Effector memory CD8-positive, alpha-beta T cell (primary cell): ENCODE data around the gene CAB39L.
A peak's percentile ranks its signal among the peaks of the same experiment; 100 is the strongest.
"Not testable (repeated sequence)": the region's sequence is repeated elsewhere in the genome, so short reads cannot be mapped to it uniquely, and the experiment has no call there.

Source experiments
- ATAC-seq: fragments of 150-1000 bp; cut with Tn5 transposase; replicated peaks from 2 replicates; pipeline ENCODE4 v1.10.0; 2021; ENCODE audit warnings: mild to moderate bottlenecking, moderate library complexity
- DNase-seq, 3 experiments: peaks; one replicate each; pipeline ENCODE4 v3.0.0; 2021
- H3K27ac Mint-ChIP-seq, 2 donors: one replicate each; pipeline ENCODE4 v1.8.0; 2022; ENCODE audit warnings: mild to moderate bottlenecking in 2 of 2, mixed read lengths in 2 of 2, moderate library complexity in 2 of 2
- H3K27me3 Mint-ChIP-seq, 2 donors: one replicate each; pipeline ENCODE4 v1.8.0; 2022; ENCODE audit warnings: mixed read lengths in 2 of 2
- H3K36me3 Mint-ChIP-seq: one replicate; pipeline ENCODE4 v1.8.0; 2022; ENCODE audit warnings: mild to moderate bottlenecking, moderate library complexity, mixed read lengths; ENCODE audit not compliant: insufficient read depth
- H3K4me1 Mint-ChIP-seq, 2 donors: one replicate each; pipeline ENCODE4 v1.8.0; 2022; ENCODE audit warnings: low read depth in 2 of 2, mixed read lengths in 2 of 2
- H3K4me3 Mint-ChIP-seq, 2 donors: one replicate each; pipeline ENCODE4 v1.8.0; 2022; ENCODE audit warnings: mild to moderate bottlenecking in 2 of 2, mixed read lengths in 2 of 2, moderate library complexity in 2 of 2
- H3K9me3 Mint-ChIP-seq, 2 donors: one replicate each; pipeline ENCODE4 v1.8.0; 2022; ENCODE audit warnings: mixed read lengths in 2 of 2

CAB39L gene

GRCh38 chr13:49303533-49304252 is 140.2 kb downstream of the CAB39L start:
- peaks cover 6% of the 10 kb centered on the region for H3K36me3 Mint-ChIP-seq
- no peak overlapping the region for H3K27ac Mint-ChIP-seq
- no peak overlapping the region for H3K4me3 Mint-ChIP-seq
- no peaks in the 10 kb centered on the region for H3K9me3 Mint-ChIP-seq
- no peak for DNase-seq
- no peak for ATAC-seq
- peaks cover 5 to 12% of the 10 kb centered on the region in 2 donors for H3K4me1 Mint-ChIP-seq
- H3K27me3 Mint-ChIP-seq, result no peaks in the 10 kb centered on the region

GRCh38 chr13:49302817-49303216 is 141.0 kb downstream of the CAB39L start:
- DNase-seq, result no peak
- peaks cover 5 to 12% of the 10 kb centered on the region in 2 donors for H3K4me1 Mint-ChIP-seq
- no peaks in the 10 kb centered on the region for H3K27me3 Mint-ChIP-seq
- H3K27ac Mint-ChIP-seq, result peak overlapping the region in 1 of 2 donors; percentile 3
- no peaks in the 10 kb centered on the region for H3K9me3 Mint-ChIP-seq
- H3K36me3 Mint-ChIP-seq, result peaks cover 6% of the 10 kb centered on the region
- ATAC-seq, result no peak
- no peak overlapping the region for H3K4me3 Mint-ChIP-seq

- Mint-ChIP-seq H3K27ac (peak overlapping the region in 1 of 2 donors; percentile 65), H3K4me3 (peak overlapping the region; percentile 78 to 86), H3K4me1 (peaks cover 5 to 12% of the 10 kb centered on the region in 2 donors), H3K27me3 (no peaks in the 10 kb centered on the region), H3K36me3 (peaks cover 3% of the 10 kb centered on the region), H3K9me3 (no peaks in the 10 kb centered on the region)
- no peak for ATAC-seq
- DNase-seq, result no peak
Measured at GRCh38 chr13:49302222-49302621, 141.6 kb downstream of the CAB39L start.

GRCh38 chr13:49300739-49301589 is 142.9 kb downstream of the CAB39L start:
- H3K27me3 Mint-ChIP-seq, result no peaks in the 10 kb centered on the region
- no peaks in the 10 kb centered on the region for H3K9me3 Mint-ChIP-seq
- peak overlapping the region; percentile 65 to 81 for H3K27ac Mint-ChIP-seq
- peak overlapping the region; percentile 78 to 86 for H3K4me3 Mint-ChIP-seq
- H3K36me3 Mint-ChIP-seq, result peaks cover 3% of the 10 kb centered on the region
- ATAC-seq, result peak; percentile 99
- peaks cover 5 to 12% of the 10 kb centered on the region in 2 donors for H3K4me1 Mint-ChIP-seq
- peak; percentile 51 to 60 (median 55) for DNase-seq

GRCh38 chr13:49300276-49300675 is 143.6 kb downstream of the CAB39L start:
- Mint-ChIP-seq H3K4me3 (no peak overlapping the region), H3K27ac (no peak overlapping the region), H3K9me3 (no peaks in the 10 kb centered on the region), H3K4me1 (peaks cover 5 to 12% of the 10 kb centered on the region in 2 donors), H3K36me3 (peaks cover 3% of the 10 kb centered on the region), H3K27me3 (no peaks in the 10 kb centered on the region)
- DNase-seq, result no peak
- no peak for ATAC-seq

- peaks cover 5 to 12% of the 10 kb centered on the region in 2 donors for H3K4me1 Mint-ChIP-seq
- H3K9me3 Mint-ChIP-seq, result no peaks in the 10 kb centered on the region
- no peaks in the 10 kb centered on the region for H3K27me3 Mint-ChIP-seq
- DNase-seq, result no peak
- H3K27ac Mint-ChIP-seq, result peak overlapping the region; percentile 0 to 6
- H3K4me3 Mint-ChIP-seq, result no peak overlapping the region
- peaks cover 3% of the 10 kb centered on the region for H3K36me3 Mint-ChIP-seq
- no peak for ATAC-seq
Measured at GRCh38 chr13:49298903-49299605, 144.8 kb downstream of the CAB39L start.

GRCh38 chr13:49298416-49298815 is 145.4 kb downstream of the CAB39L start:
- Mint-ChIP-seq H3K9me3 (no peaks in the 10 kb centered on the region), H3K27me3 (no peaks in the 10 kb centered on the region), H3K27ac (peak overlapping the region in 1 of 2 donors; percentile 0), H3K4me1 (peaks cover 5 to 12% of the 10 kb centered on the region in 2 donors), H3K36me3 (peaks cover 3% of the 10 kb centered on the region), H3K4me3 (no peak overlapping the region)
- no peak for DNase-seq
- ATAC-seq, result no peak

GRCh38 chr13:49297338-49297737 is 146.5 kb downstream of the CAB39L start:
- ATAC-seq, result no peak
- peaks cover 5 to 12% of the 10 kb centered on the region in 2 donors for H3K4me1 Mint-ChIP-seq
- no peak overlapping the region for H3K4me3 Mint-ChIP-seq
- H3K9me3 Mint-ChIP-seq, result no peaks in the 10 kb centered on the region
- no peak for DNase-seq
- no peak overlapping the region for H3K27ac Mint-ChIP-seq
- H3K36me3 Mint-ChIP-seq, result peaks cover under 1% of the 10 kb centered on the region
- no peaks in the 10 kb centered on the region for H3K27me3 Mint-ChIP-seq

- DNase-seq, result no peak
- H3K4me3 Mint-ChIP-seq, result no peak overlapping the region
- no peak overlapping the region for H3K27ac Mint-ChIP-seq
- H3K36me3 Mint-ChIP-seq, result no peaks in the 10 kb centered on the region
- H3K4me1 Mint-ChIP-seq, result peaks cover 5 to 7% of the 10 kb centered on the region in 2 donors
- H3K9me3 Mint-ChIP-seq, result no peaks in the 10 kb centered on the region
- H3K27me3 Mint-ChIP-seq, result no peaks in the 10 kb centered on the region
- no peak for ATAC-seq
Measured at GRCh38 chr13:49296659-49297058, 147.2 kb downstream of the CAB39L start.

- Mint-ChIP-seq H3K4me3 (no peak overlapping the region), H3K4me1 (peaks cover 0 to 2% of the 10 kb centered on the region in 2 donors), H3K36me3 (no peaks in the 10 kb centered on the region), H3K27me3 (no peaks in the 10 kb centered on the region), H3K27ac (no peak overlapping the region), H3K9me3 (no peaks in the 10 kb centered on the region)
- ATAC-seq (no peak), DNase-seq (no peak)
Measured at GRCh38 chr13:49295244-49295643, 148.6 kb downstream of the CAB39L start.

GRCh38 chr13:49294723-49295122 is 149.1 kb downstream of the CAB39L start:
- H3K27ac Mint-ChIP-seq, H3K4me1 Mint-ChIP-seq, DNase-seq, H3K9me3 Mint-ChIP-seq, ATAC-seq, H3K36me3 Mint-ChIP-seq, H3K4me3 Mint-ChIP-seq, H3K27me3 Mint-ChIP-seq: not testable (repeated sequence)

- H3K4me3 Mint-ChIP-seq, result no peak overlapping the region
- DNase-seq (no peak), ATAC-seq (no peak)
- no peaks in the 10 kb centered on the region for H3K27me3 Mint-ChIP-seq
- no peaks in the 10 kb centered on the region for H3K9me3 Mint-ChIP-seq
- H3K27ac Mint-ChIP-seq, result peak overlapping the region in 1 of 2 donors; percentile 56
- H3K36me3 Mint-ChIP-seq, result peaks cover 5% of the 10 kb centered on the region
- peaks cover 0 to 2% of the 10 kb centered on the region in 2 donors for H3K4me1 Mint-ChIP-seq
Measured at GRCh38 chr13:49292742-49293486, 150.9 kb downstream of the CAB39L start.

- no peak overlapping the region for H3K4me3 Mint-ChIP-seq
- H3K4me1 Mint-ChIP-seq, result peaks cover 0 to 2% of the 10 kb centered on the region in 2 donors
- H3K9me3 Mint-ChIP-seq, result no peaks in the 10 kb centered on the region
- no peaks in the 10 kb centered on the region for H3K27me3 Mint-ChIP-seq
- H3K36me3 Mint-ChIP-seq, result peaks cover 24% of the 10 kb centered on the region
- H3K27ac Mint-ChIP-seq, result peak overlapping the region in 1 of 2 donors; percentile 44
- ATAC-seq, result no peak
- no peak for DNase-seq
Measured at GRCh38 chr13:49288458-49288857, 155.4 kb downstream of the CAB39L start.
